GM18907 (cell line): ENCODE measurements around the gene CHPF2.

Source experiments
- ATAC-seq: cut with Tn5 transposase; IDR thresholded peaks from one replicate; pipeline ENCODE4 v1.9.1; 2021; ENCODE audit warnings: mild to moderate bottlenecking, moderate library complexity; ENCODE audit not compliant: unreplicated experiment

Gene CHPF2

DNA sequence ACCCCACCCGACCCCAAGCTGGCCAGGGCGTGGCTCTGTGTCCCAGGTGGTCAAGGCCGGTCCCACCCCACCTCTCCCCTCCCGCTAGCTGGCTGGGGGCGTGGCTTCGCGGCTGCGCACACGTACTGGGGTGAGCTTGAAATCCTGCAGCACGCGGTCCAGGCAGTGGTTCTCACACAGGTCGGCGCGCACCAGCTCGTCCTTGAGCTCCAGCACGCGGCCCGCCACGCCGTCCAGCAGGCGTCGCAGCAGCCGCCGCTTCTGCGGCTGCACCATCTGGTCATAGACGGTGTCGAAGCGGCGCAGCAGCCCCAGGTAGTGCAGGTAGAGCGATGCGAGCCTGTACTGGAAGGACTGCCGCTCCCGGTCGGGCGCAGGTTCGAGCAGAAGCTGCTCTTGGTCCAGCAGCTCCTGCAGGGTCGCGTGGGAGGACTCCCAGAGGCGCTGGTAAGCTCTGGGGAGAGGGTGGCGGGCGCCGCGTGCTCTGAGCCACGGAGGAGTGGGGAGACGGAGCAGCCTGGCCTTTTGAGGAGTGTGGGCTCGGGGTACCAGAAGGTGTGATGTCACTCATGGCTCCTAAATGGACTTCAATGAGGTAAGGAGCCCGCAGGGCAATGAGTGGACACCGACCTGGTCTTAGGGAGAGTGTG, 27.8 kb upstream of the CHPF2 start:
- no peak for ATAC-seq

DNA sequence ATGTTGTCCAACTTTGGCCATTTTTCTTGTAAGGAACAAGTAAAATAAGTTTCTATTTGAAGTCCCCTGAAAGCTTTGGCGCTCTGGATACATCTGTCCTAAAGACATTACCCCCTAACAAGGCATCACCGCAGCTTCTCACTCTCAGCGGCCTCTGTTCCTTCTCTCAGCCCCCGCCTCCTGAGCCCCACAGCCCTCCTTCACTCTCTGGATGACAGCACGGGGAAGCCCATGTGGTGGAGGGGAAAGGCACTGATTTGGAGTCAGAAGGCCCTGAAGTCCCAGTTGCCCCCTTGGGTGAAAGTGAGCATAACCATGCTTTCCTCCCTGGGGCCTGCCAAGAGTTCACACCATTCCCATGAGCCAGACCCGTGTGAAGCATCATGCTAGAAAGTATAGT, 26.6 kb upstream of the CHPF2 start:
- no peak for ATAC-seq

DNA sequence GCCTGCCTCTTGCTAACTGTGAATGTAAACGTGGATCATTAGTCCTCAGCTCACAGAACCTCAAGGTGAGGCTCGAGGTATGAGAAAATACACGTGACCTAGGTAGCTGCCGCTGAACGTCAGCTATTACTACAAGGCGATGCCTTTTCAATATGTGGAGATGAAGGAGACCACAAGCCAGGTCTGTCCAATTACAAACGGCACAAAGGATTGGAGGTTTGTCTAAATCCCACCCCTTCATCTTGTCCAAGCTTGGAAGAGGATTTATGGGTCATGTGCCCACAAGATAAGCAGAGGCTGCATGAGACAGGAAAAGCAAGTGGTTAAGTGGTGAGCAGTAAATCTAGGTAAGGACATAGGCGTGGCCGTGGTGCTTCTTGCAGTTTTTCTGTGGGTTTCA, 25.4 kb upstream of the CHPF2 start:
- no peak for ATAC-seq

DNA sequence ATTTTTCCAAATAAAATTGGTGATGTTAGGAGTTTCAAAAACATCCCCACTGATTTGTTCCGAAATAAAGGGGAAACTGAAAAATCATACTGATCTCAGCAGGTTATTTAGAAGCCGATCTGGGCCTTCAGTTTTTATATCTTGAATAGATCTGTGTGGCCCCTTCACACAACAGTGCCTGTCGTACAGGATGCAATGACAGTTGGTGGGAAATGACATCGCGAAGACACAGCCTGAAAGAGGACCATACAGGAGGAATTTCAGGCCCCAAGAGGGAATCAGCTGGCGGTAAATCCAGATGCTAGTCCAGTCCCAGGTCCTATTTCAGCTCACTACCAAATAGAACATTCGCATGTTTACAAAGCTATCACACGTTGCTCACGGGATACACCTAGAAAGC, 25.0 kb upstream of the CHPF2 start:
- ATAC-seq = no peak

DNA sequence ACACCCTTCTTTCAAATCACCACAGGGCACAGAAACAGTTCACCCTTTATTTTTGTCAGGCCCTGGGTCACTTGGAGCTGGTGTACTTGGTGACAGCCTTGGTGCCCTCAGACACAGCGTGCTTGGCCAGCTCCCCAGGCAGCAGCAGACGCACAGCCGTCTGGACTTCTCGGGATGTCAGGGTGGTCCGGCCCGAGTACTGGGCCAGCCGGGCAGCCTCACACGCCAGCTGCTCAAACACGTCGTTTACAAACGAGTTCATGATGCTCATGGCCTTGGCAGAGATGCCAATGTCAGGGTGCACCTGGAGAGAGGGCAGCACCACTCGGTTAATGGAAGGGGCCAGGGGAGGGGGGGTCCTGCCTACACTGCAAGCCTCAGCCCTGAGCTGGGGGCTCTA, 24.5 kb upstream of the CHPF2 start:
- no peak for ATAC-seq

DNA sequence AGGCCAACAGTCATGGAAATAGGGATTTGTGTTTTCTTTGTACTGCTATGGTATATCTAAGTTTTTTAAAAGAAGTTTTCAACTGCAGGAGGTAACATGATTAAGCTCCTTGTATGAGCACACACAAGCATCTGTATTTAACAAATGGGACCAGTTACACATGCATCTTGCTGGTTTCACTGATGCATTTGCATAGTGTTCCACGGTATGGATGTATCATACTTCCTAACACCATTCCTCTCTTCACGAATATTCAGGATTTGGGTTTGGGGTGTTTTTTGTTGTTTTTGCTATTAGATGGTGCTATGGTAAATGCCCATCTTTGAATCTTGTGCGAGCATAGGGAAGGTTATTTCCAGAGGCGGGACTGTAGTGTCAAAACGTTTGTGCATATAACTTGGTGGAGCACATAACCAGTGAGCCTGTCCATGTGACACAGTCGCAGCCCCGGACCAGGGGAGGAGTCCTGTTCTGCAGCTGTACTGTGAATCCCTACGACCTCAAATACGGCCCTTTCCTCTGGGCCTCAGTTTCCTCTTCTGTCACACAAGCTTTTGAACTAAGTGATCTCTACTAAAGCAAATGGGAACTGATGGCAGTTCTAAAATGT, 23.9 kb upstream of the CHPF2 start:
- ATAC-seq = no peak

DNA sequence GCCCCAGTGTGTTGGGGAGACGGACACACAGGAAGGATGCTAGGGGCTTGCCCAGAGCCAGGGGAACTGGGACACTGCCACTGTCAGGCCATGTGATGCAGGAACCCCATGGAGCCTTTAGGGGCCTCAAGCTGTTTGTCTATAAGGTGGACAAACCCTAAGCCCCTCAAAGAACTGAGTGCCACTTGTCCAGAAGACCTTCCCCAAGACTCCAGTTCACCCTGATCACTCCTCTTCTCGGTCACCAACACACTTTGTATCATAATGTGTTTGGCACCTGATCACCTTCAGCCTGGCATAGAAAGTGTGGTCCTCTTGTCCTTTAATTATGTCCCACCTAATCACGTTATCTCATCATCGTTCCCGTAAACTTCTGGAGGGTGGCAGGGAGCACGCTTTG, 22.7 kb upstream of the CHPF2 start:
- ATAC-seq = no peak

DNA sequence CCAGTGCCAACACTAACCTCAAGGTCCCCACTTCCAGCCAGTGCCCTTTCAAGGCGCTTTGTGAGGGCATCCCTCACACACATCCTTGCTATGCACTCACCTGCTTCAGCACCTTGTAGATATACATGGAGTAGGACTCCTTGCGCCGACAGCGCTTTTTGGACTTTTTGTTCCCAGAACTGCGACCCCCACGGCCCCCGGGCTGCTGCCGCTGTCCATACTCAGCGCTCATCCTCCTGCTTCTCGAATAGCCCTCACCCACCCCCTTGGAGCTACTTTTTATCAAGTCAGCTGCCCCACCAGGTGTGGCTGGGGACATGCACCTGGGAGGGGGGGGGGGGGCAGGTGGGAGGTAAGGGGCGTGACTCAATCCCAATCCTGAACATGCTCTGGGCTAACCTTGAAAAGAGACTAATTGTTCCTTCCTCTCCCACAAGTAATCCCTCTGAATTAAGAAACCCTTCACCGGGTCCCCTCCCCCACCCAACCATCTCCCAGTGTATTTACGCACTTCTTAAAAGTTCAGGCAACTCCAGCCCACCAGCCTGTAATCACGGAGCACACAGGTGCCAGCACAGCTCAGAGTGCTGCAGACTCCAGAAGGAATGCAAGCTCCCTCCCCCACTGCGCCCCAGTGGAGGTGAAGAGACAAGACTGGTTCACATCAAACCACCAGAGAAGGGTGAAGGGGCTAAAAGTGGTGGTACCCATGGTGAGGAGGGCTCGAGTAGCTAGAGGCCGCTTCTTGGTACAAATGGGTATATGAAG, 22.0 kb upstream of the CHPF2 start, which contains the start of gene H2BK1:
Gene H2BK1, minus strand, starts transcription at position 402 of the 768 bp plus-strand sequence. Its CDS starts 170 bp downstream, at position 232.
- no peak for ATAC-seq

DNA sequence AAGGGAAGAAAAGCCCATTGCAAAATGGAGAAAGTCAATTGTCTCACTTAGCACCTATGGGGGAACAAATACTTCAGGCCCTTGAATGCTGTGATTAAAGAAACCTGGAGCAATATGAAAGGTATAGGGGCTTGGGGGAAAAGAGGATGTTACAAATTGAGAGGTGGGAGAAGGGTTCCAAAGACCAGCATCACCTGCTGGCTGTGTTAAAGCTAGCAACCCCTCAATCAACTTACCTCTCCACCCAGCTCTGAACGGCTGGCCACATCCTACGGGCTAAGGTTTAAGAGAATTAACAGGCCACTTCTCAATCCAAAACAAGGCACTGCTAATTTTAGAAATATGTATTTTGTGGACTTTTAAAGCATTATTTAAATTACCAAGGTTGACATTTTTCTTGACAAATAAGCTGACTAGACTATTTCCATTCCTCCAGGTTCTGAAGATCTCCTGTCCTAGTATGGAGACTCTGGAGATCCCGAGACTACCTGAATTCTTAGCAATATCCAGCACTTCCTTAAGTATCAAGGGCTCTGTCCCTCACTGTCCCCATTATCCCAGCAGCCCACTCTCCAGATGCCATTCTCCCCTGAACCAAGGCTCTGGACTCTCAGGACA, 21.0 kb upstream of the CHPF2 start:
- no peak for ATAC-seq

DNA sequence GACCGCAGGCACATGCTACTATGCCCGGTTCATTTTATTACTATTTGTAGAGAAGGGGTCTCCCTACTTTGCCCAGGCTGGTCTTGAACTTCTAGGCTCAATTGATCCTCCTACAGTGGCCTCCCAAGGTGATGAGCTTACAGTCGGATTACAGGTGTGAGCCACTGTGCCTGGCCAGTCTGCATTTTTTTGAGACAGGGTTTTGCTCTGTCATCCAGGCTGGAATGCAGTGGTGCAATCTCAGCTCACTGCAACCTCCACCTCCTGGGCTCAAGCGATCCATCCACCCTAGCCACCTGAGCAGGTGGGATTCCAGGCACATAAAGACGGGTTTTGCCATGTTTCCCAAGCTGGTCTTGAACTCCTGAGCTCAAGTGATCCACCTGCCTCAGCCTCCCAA, 19.7 kb upstream of the CHPF2 start:
- no peak for ATAC-seq

DNA sequence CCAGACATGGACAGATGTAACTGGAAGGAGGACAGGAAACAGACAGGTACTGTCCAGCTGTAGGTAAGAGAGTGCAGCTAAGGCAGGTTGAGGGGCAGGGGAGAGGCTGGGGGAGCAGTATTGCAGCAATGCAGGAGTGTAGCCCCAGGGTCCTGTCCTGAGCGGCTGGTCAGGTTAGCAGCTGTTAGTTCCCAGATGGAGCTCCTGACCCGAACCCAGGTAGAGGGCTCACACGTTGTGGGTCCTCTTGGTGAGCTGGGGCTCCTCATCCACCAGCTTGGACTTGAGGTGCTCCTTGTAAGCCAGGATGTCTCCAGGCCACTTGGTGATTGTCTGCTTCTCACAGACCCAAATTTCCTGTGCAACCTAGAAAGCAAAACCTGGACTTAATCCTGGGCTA, 18.5 kb upstream of the CHPF2 start:
- ATAC-seq = no peak

DNA sequence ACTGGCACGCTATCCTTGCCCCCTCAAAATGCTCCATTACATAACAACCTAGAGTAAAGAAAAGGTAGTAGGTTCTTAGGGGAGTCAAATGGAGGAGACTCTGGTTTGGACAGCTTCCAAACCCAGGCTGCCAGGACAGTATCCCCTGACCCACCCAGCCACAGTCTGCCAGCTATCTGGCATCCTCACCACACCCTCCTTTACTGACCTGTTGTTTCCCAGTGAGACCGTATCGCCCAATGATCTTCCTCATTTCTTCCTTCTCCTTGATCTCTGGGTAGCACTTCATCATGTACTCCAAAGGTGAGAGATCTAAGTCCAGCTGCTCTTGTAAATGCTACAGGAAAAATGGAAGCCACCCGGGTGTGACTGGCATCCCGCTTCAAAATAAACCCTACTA, 16.9 kb upstream of the CHPF2 start:
- ATAC-seq = no peak

DNA sequence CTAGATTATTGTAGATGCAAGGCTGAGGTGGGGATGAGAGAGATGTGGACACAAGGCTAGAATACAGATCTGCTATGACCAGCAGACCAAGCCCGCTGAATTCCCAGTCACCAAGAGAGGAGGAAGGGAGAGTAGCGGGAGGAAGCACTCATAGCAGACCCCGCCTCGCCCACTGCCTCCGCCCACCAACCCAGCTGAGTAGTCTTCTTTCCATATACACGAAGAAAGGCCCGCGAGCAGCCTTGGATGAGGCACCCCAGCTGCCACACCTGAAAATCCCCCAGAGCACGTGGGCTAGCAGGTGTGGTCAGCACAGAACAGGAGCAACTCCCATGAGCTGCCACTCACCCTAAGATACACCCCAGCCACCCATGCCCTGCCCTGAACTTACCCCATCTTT, 14.1 kb upstream of the CHPF2 start:
- no peak for ATAC-seq

DNA sequence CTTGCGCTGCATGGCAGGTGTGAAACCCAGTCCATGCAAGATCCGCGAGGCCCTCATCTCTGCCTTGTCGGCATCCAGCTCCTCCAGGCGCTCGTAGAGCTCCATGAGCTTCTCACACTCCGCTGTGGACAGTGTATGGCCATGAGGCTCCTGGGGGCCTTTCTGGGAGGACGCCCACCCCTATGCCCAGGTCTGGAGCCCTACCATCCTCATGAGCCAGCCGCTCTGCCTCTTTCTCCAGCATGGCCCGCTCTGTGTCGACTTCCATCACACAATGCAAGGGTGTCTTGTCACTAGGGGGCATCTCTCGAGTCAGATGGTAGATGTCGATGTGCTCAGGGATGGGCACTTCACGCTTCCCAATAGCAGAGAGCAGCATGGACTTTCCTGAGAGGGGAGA, 8.6 kb upstream of the CHPF2 start:
- no peak for ATAC-seq

DNA sequence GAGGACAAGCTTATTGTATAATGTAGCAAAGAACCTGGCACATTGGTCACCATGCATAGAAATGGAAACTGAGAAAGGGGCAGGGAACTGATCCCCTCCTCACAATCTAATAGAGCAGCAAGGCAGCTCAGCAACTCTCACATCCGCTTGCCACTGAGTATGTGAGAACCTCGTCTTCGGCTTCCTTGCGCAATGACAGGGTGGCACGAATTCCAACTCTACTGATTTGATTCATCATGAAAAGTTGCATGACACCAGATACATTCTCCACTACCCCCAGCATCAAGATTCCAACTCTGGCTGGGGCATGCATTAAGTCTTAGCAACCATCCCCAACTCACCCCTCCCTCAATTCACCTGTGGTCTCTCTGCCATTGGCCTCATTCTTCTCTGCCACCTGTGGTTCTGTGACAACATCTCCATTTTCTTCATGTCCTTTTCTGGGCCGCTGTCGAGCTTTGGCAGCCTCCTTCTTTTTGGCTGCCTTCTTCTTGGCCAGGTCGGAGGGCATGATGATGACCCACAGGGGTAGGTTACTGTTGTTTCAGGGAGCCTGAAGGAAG, 6.3 kb upstream of the CHPF2 start:
- no peak for ATAC-seq

DNA sequence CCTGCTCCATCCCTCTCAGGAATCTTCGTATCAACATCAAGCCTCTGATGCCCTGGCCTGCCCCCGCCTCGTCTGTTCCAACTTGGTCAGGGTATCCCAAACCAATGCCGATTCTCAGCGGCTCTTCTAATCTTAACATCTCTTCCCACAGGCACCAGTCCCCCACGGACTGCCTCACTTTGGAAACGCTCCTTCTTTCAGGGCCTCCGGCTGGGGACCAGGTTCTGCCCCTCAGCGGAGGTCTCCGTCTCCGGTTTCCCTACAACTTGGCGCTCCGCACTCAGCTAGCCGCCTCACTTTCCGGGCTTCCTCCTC, 5.8 kb upstream of the CHPF2 start:
- peak; percentile 9 for ATAC-seq

DNA sequence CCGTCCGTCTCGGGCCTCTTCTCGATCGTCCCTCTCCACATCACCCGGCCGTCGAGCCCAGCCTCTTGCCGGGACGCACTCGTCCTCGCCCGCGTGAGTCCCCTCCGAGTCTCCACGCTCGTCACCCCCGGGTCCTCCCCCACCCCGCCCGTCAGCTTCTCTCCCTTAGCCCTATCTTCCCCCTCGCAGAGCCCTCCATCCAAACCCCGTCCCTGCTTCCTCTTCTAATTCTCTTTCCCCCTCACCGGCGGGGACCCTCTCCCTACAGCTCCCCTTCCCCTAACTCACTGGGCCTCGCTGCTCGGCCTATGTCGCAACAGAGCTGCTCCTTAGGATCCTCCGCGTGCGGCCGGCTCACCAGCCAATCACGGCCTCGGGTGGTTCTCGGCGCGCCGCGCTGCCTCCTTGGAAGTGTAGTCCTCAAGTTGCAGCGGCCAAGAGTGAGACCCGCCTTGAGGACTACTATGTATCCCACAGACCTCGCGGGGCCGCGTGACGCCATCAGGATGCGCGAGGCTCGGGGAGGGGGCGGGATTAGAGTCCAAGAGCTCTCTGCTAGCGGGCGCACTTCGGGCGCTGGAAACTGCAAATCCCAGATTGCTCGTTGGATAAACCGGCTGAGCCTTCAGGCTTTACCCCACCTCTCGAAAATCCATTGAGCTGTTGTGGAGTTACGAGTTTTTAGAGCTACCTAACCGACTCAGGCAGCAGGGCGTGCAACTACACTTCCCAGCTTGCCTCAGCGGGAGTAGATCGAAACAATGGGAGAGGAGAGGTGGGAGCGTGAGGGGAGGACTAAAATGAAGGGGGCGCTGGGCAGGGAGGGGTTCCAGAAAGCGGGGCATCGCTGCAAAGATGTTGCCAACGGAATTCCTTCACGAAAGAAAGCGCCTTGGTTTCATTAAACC, 5.2 kb upstream of the CHPF2 start, which contains the start of gene ABCF2:
Gene ABCF2, minus strand, starts transcription at position 331 of the 908 bp plus-strand sequence. CDS start 747 bp downstream, outside the sequence.
- peak; percentile 99 for ATAC-seq

DNA sequence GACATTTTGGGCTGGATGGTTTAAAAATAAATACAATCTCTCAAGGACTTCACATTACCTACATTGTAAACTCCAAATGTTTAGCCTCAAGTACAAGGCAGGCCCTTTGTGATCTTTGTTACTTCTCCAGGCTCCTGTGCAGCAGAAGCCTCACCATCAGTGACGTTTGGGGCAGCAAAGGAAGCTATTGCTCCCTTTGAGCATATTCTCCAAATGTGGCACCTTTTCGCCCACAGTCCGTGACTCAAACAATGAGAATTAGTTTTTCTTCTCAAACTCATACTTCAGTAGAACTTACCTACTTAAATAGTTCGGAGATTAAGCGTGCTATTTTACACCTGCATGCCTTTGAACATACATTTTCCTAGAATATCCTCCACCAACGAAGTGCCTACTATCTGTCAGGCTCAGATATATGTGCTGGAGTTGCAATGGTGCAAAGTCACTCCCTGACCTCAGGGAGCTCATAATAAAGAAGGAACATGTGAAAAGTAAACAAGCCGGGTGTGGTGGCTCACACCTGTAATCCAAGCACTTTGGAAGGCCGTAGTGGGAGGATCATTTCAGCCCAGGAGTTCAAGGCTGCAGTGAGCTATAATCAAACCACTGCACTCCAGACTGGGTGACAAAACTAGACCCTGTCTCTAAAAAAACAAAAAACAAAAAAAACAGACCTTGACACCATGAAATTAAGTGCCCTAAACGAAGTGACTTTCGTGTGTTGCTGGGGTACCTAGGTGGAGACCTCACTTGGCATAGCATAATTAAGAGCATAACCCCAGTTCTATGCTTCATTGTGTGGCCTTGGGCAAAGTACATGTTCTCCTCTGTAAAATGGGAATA, 4.0 kb upstream of the CHPF2 start:
- no peak for ATAC-seq

DNA sequence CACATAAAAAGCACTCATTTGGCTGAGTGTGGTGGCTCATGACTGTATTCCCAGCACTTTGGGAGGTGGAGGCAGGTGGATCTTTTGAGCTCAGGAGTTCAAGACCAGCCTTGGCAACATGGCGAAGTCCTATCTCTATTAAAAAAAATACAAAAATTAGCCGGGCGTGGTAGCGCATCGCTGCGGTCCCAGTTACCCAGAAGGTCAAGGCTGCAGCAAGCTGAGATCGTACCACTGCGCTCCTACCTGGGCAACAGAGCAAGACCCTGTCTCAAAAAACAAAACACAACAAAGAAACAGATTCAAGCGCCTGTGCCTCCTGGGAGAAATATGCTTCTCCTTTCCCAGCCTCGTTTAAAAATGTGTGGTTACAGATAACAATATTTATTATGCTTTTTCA, 3.0 kb upstream of the CHPF2 start:
- no peak for ATAC-seq

DNA sequence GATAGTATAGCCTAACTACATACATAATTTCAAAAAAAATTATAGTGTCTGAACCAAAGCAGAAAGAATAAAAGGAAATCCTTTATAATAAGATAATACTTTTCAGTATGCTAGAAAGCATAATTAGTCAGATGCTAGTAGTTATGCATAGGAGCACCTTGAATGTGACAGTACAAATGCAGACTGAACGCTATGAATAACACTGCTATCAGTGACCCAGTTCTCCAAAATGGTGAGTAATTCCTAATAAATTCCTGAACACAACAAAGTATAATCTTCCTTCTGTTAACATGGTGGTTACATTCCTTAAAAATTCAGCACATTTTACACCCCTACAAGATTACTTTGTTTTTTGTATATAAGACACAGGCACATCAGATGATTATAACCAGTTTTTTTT, 1.2 kb upstream of the CHPF2 start:
- no peak for ATAC-seq
